CD8-positive, alpha-beta memory T cell (primary cell): ENCODE results near the gene HSP90AB1. TPM values are rescaled to one million over a fixed set of nuclear protein-coding genes. Genes with fewer than 3 reads are reported as not detected.

Source experiments
- CTCF ChIA-PET: fragments of 350-600 bp; sonication (Branson Sonifier 250); formaldehyde crosslinking; loops from one replicate; lab custom pipeline; 2021; ENCODE audit warnings: antibody characterized with exemption; lab: Charles Lee
- POLR2A ChIA-PET: fragments of 350-600 bp; sonication (Branson Sonifier 250); formaldehyde crosslinking; loops from one replicate; lab custom pipeline; 2021; ENCODE audit warnings: antibody characterized with exemption; lab: Charles Lee
- DNase-seq, 5 donors: peaks; one replicate each; pipeline versions ENCODE4 v3.0.0 to v3.0.0-alpha.2; 2020 to 2022; ENCODE audit warnings: mixed read lengths in 1 of 5
- H3K27ac ChIP-seq: one replicate; pipeline ENCODE4 v1.7.0; 2013; ENCODE audit warnings: low read depth, mild to moderate bottlenecking, low read length, moderate library complexity
- H3K27me3 ChIP-seq: 2 replicates; pipeline ENCODE4 v1.7.0; 2013; ENCODE audit warnings: low read length, mild to moderate bottlenecking; ENCODE audit not compliant: insufficient read depth, poor library complexity, severe bottlenecking
- H3K36me3 ChIP-seq: 2 replicates; pipeline ENCODE4 v1.7.0; 2013; ENCODE audit warnings: mild to moderate bottlenecking, low read length, moderate library complexity; ENCODE audit not compliant: insufficient read depth
- H3K4me1 ChIP-seq: 2 replicates; pipeline ENCODE4 v1.7.0; 2013; ENCODE audit warnings: mild to moderate bottlenecking, low read length, moderate library complexity; ENCODE audit not compliant: insufficient read depth
- H3K4me3 ChIP-seq: 2 replicates; pipeline ENCODE4 v1.7.0; 2013; ENCODE audit warnings: mild to moderate bottlenecking, low read length
- H3K9me3 ChIP-seq: 2 replicates; pipeline ENCODE4 v1.7.0; 2013; ENCODE audit warnings: mild to moderate bottlenecking, low read length
- H3K27ac Mint-ChIP-seq, 8 donors: one replicate each; pipeline ENCODE4 v1.8.0; 2020 to 2021; ENCODE audit warnings: mixed read lengths in 8 of 8, mild to moderate bottlenecking in 6 of 8, inconsistent platforms in 3 of 8, moderate library complexity in 3 of 8
- H3K27me3 Mint-ChIP-seq, 2 donors: one replicate each; pipeline ENCODE4 v1.8.0; 2020 to 2021; ENCODE audit warnings: mixed read lengths in 2 of 2, mild to moderate bottlenecking in 1 of 2, moderate library complexity in 1 of 2
- H3K36me3 Mint-ChIP-seq, 3 donors: one replicate each; pipeline ENCODE4 v1.8.0; 2020 to 2021; ENCODE audit warnings: mixed read lengths in 3 of 3, inconsistent platforms in 1 of 3, mild to moderate bottlenecking in 1 of 3
- H3K4me1 Mint-ChIP-seq, 3 donors: one replicate each; pipeline ENCODE4 v1.8.0; 2020 to 2021; ENCODE audit warnings: mixed read lengths in 3 of 3, inconsistent platforms in 1 of 3, mild to moderate bottlenecking in 1 of 3
- H3K4me3 Mint-ChIP-seq, 7 donors: one replicate each; pipeline ENCODE4 v1.8.0; 2020 to 2021; ENCODE audit warnings: mixed read lengths in 7 of 7, mild to moderate bottlenecking in 6 of 7, moderate library complexity in 4 of 7, inconsistent platforms in 2 of 7
- H3K9me3 Mint-ChIP-seq, 5 donors: one replicate each; pipeline ENCODE4 v1.8.0; 2020 to 2022; ENCODE audit warnings: mixed read lengths in 5 of 5, mild to moderate bottlenecking in 3 of 5, moderate library complexity in 2 of 5, inconsistent platforms in 1 of 5
- polyA plus RNA-seq: library from polyadenylated mRNA; unstranded; fragments of 300-500 nt; fragmentation: Illumina TruSeq; gene quantifications from one replicate; pipeline ENCODE4 v1.2.3, GENCODE V29; 2021
- total RNA-seq, 2 experiments: library from RNA; stranded (reverse); gene quantifications; one replicate each; pipeline ENCODE4 v1.2.3, GENCODE V29; 2021

Gene HSP90AB1
- total and polyA plus RNA-seq, 3 experiments from 2014 or later: 460 to 2,400 (median 2,387) TPM

DNA sequence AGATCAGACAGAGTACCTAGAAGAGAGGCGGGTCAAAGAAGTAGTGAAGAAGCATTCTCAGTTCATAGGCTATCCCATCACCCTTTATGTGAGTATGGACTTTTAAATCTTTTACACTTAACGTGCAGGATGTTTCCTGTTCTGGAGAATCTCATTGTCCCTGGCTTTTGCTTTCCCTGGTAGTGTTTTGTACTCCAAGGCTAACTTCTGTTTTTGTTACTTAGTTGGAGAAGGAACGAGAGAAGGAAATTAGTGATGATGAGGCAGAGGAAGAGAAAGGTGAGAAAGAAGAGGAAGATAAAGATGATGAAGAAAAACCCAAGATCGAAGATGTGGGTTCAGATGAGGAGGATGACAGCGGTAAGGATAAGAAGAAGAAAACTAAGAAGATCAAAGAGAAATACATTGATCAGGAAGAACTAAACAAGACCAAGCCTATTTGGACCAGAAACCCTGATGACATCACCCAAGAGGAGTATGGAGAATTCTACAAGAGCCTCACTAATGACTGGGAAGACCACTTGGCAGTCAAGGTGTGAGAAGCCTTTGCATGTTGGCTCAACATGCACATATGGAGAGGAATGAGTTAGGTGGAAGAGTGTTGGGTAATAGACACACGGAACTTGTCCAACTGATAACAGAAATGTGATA is 3.3 kb downstream of the HSP90AB1 start:
- Mint-ChIP-seq H3K27me3 (peaks cover 0 to 9% of the 10 kb centered on the region in 2 donors), H3K4me1 (peaks cover 58 to 79% (median 76%) of the 10 kb centered on the region in 3 donors), H3K4me3 (peak overlapping the region in 4 of 7 donors; percentile 19 to 99 (median 60)), H3K27ac (peak overlapping the region; percentile 2 to 98 (median 70)), H3K36me3 (peaks cover 22 to 85% (median 34%) of the 10 kb centered on the region in 3 donors), H3K9me3 (peaks cover 0 to 2% (median 0%) of the 10 kb centered on the region in 5 donors)
- H3K4me3 ChIP-seq: no peak overlapping the region
- no peak overlapping the region for H3K27ac ChIP-seq
- H3K27me3 ChIP-seq: no peaks in the 10 kb centered on the region
- H3K36me3 ChIP-seq: peaks cover 67% of the 10 kb centered on the region
- ChIA-PET POLR2A (no interaction called here), CTCF (no interaction called here)
- DNase-seq: no peak
- no peaks in the 10 kb centered on the region for H3K9me3 ChIP-seq
- peaks cover 23% of the 10 kb centered on the region for H3K4me1 ChIP-seq

DNA sequence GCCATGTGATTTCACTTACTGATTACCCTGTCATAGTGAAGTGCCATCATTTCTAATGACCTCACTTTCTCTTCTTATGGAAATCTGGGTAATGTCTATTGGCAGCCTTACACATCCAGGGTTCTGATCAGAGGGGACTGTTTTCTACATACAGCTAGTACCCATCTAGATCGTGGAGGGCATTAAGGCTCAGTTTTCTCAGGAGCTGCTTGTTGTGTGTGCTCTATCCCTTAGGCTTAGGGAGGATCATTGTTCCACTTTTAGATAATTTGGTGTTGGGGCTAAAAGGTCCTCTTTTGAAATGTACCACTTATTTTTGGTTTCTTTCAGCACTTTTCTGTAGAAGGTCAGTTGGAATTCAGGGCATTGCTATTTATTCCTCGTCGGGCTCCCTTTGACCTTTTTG is 3.8 kb downstream of the HSP90AB1 start:
- CTCF ChIA-PET: interaction anchor here (1.7 kb wide), 1 partner anchor 13 kb away, joined by 7 read pairs; no protein-coding TSS in a partner anchor
- Mint-ChIP-seq H3K4me1 (peaks cover 58 to 79% (median 76%) of the 10 kb centered on the region in 3 donors), H3K4me3 (peak overlapping the region in 1 of 7 donors; percentile 97), H3K9me3 (peaks cover 0 to 2% (median 0%) of the 10 kb centered on the region in 5 donors), H3K27me3 (peaks cover 0 to 9% of the 10 kb centered on the region in 2 donors), H3K27ac (peak overlapping the region in 2 of 8 donors; percentile 13 to 98), H3K36me3 (peaks cover 22 to 90% (median 34%) of the 10 kb centered on the region in 3 donors)
- Histone ChIP-seq H3K9me3 (no peaks in the 10 kb centered on the region), H3K4me3 (no peak overlapping the region), H3K36me3 (peaks cover 72% of the 10 kb centered on the region), H3K27ac (no peak overlapping the region), H3K27me3 (no peaks in the 10 kb centered on the region), H3K4me1 (peaks cover 22% of the 10 kb centered on the region)
- POLR2A ChIA-PET: no interaction called here
- DNase-seq: no peak

DNA sequence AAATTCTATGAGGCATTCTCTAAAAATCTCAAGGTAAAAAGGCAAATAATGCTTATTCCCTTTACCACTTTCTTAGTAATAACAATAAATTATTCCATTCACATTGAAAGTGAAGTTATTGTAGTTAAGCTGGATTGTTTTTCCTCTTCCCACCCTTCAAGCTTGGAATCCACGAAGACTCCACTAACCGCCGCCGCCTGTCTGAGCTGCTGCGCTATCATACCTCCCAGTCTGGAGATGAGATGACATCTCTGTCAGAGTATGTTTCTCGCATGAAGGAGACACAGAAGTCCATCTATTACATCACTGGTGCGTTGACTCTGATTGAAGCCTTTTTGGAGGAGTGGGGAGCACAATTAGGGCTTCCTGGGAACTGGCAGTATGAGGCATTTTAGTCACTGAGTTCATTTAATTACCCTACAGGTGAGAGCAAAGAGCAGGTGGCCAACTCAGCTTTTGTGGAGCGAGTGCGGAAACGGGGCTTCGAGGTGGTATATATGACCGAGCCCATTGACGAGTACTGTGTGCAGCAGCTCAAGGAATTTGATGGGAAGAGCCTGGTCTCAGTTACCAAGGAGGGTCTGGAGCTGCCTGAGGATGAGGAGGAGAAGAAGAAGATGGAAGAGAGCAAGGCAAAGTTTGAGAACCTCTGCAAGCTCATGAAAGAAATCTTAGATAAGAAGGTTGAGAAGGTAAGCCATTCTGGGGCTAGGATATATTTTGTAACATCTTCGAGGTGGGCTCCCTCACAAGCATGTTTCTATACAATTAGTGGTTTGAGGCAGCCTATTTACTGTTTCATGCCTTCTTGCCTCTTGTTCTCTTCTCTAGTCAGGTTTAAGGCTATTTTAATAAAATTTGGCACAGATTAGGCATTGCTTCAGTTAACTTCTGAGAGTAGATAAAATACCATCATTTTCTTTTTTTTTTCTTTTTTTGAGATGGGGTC is 4.9 kb downstream of the HSP90AB1 start:
- H3K9me3 Mint-ChIP-seq: peaks cover 0 to 2% (median 0%) of the 10 kb centered on the region in 5 donors
- Histone ChIP-seq H3K9me3 (no peaks in the 10 kb centered on the region), H3K4me1 (peaks cover 29% of the 10 kb centered on the region), H3K4me3 (no peak overlapping the region), H3K27ac (no peak overlapping the region), H3K27me3 (no peaks in the 10 kb centered on the region), H3K36me3 (peaks cover 74% of the 10 kb centered on the region)
- POLR2A ChIA-PET: no interaction called here
- H3K4me3 Mint-ChIP-seq: peak overlapping the region in 2 of 7 donors; percentile 48 to 97
- peaks cover 66 to 85% (median 81%) of the 10 kb centered on the region in 3 donors for H3K4me1 Mint-ChIP-seq
- CTCF ChIA-PET: interaction anchor here (0.9 to 1.7 kb wide), 3 partner anchors 12 to 16 kb away, joined by 3 to 7 read pairs (median 3); no protein-coding TSS in a partner anchor
- H3K36me3 Mint-ChIP-seq: peaks cover 22 to 90% (median 34%) of the 10 kb centered on the region in 3 donors
- peak overlapping the region in 5 of 8 donors; percentile 43 to 98 (median 56) for H3K27ac Mint-ChIP-seq
- no peak for DNase-seq
- H3K27me3 Mint-ChIP-seq: peaks cover 0 to 8% of the 10 kb centered on the region in 2 donors

DNA sequence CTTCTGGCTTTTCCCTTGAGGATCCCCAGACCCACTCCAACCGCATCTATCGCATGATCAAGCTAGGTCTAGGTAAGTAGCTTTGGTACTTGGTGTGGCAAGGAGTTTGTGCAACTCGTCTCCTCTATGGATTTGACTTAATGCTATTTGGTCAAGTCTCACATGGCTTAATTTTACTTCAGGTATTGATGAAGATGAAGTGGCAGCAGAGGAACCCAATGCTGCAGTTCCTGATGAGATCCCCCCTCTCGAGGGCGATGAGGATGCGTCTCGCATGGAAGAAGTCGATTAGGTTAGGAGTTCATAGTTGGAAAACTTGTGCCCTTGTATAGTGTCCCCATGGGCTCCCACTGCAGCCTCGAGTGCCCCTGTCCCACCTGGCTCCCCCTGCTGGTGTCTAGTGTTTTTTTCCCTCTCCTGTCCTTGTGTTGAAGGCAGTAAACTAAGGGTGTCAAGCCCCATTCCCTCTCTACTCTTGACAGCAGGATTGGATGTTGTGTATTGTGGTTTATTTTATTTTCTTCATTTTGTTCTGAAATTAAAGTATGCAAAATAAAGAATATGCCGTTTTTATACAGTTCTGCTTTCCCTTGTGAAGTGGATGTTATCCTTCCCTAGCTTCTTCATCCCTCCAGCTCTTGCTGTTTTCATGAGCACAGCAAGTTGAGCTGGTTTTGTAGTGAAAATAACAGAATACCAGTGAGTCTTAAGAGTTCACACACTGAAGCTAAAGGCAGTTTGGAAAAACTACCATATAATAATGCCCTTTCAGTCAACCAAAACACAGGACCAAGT is 6.6 kb downstream of the HSP90AB1 start:
- DNase-seq: peak; percentile 45 to 70 (median 49)
- H3K4me3 Mint-ChIP-seq: peak overlapping the region in 2 of 7 donors; percentile 2 to 62
- H3K27me3 Mint-ChIP-seq: peaks cover 0 to 3% of the 10 kb centered on the region in 2 donors
- Histone ChIP-seq H3K27ac (no peak overlapping the region), H3K27me3 (no peaks in the 10 kb centered on the region), H3K4me3 (no peak overlapping the region), H3K9me3 (no peaks in the 10 kb centered on the region), H3K36me3 (peaks cover 74% of the 10 kb centered on the region), H3K4me1 (peaks cover 31% of the 10 kb centered on the region)
- peak overlapping the region in 7 of 8 donors; percentile 8 to 98 (median 75) for H3K27ac Mint-ChIP-seq
- CTCF ChIA-PET: interaction anchor here (1.0 to 5.0 kb wide), 4 partner anchors 9 to 16 kb away, joined by 3 to 53 read pairs (median 4); partner anchors contain the start of gene NFKBIE
- H3K36me3 Mint-ChIP-seq: peaks cover 22 to 82% (median 33%) of the 10 kb centered on the region in 3 donors
- H3K4me1 Mint-ChIP-seq: peaks cover 67 to 88% (median 80%) of the 10 kb centered on the region in 3 donors
- peaks cover 0 to 1% (median 0%) of the 10 kb centered on the region in 5 donors for H3K9me3 Mint-ChIP-seq
- POLR2A ChIA-PET: no interaction called here

DNA sequence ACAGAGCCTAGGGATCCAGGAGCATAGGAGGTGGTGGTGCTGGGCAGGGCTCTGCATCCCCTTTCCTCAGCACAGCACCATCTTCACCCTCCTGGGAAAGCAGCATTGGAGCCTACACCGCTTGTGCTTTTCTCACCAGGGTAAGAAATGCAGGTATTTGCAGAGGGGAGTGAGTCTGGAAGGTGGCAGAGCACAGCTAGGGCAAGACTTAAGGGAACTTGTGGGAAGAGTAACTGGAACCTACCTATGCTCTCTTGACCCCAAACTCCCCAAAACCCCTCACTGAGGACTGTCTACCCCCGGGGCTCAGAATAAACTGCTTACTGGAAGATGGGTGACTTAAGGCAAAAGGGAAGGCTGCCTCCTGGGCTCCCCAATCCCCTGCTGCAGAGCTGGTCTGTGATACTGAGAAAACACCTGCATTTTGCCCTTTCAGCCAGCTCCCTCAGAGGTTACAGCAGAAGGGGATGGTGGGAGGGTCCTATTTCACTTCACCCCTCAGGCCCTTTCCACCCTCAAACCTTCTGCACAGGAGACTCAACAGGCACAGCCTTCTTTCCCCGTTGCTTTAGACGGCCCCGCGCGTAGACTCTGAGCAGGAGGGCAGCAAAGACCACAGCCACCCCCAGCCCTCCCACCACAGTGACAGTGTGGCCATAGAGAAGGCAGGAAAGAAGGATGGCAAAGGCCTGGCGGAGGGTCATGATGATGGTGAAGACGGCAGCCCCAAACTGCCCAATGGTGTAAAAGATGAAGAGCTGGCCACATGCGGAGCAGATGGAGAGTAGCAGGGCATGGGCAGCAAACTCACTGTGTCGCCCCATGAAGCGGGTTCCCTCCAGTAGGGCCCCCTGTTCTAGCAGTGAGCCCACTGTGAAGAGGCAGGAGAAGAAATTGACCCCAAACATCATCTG is 7.5 kb downstream of the HSP90AB1 start:
- H3K4me3 Mint-ChIP-seq: peak overlapping the region; percentile 15 to 83 (median 55)
- POLR2A ChIA-PET: interaction anchor here (2.6 to 3.1 kb wide), 2 partner anchors 7 to 11 kb away, joined by 10 to 77 read pairs; partner anchors contain the start of genes HSP90AB1 and NFKBIE
- H3K4me1 ChIP-seq: peaks cover 21% of the 10 kb centered on the region
- H3K9me3 Mint-ChIP-seq: peaks cover 0 to 1% (median 0%) of the 10 kb centered on the region in 5 donors
- no peaks in the 10 kb centered on the region for H3K9me3 ChIP-seq
- H3K4me1 Mint-ChIP-seq: peaks cover 61 to 84% (median 73%) of the 10 kb centered on the region in 3 donors
- peaks cover 20 to 82% (median 31%) of the 10 kb centered on the region in 3 donors for H3K36me3 Mint-ChIP-seq
- no peak overlapping the region for H3K4me3 ChIP-seq
- peaks cover 64% of the 10 kb centered on the region for H3K36me3 ChIP-seq
- H3K27me3 Mint-ChIP-seq: peaks cover 0 to 3% of the 10 kb centered on the region in 2 donors
- CTCF ChIA-PET: interaction anchor here (1.0 to 5.0 kb wide), 6 partner anchors 8 to 20 kb away, joined by 4 to 74 read pairs (median 4); partner anchors contain the start of genes HSP90AB1 and NFKBIE
- H3K27ac Mint-ChIP-seq: peak overlapping the region in 7 of 8 donors; percentile 58 to 98 (median 81)
- no peak overlapping the region for H3K27ac ChIP-seq
- no peaks in the 10 kb centered on the region for H3K27me3 ChIP-seq
- no peak for DNase-seq

GRCh38 chr6:44255105-44255808 is 8.4 kb downstream of the HSP90AB1 start:
- no peaks in the 10 kb centered on the region for H3K27me3 ChIP-seq
- peaks cover 18 to 82% (median 25%) of the 10 kb centered on the region in 3 donors for H3K36me3 Mint-ChIP-seq
- ChIA-PET CTCF (interaction anchor here (1.0 to 5.0 kb wide), 5 partner anchors 9 to 31 kb away, joined by 4 to 74 read pairs (median 22); partner anchors contain the start of genes HSP90AB1, NFKBIE and SLC29A1), POLR2A (interaction anchor here (2.6 to 3.1 kb wide), 2 partner anchors 8 to 10 kb away, joined by 10 to 77 read pairs; partner anchors contain the start of genes HSP90AB1 and NFKBIE)
- H3K4me1 ChIP-seq: peaks cover 21% of the 10 kb centered on the region
- H3K27ac ChIP-seq: no peak overlapping the region
- H3K9me3 Mint-ChIP-seq: peaks cover 0 to 1% (median 0%) of the 10 kb centered on the region in 5 donors
- no peak for DNase-seq
- peaks cover 0 to 3% of the 10 kb centered on the region in 2 donors for H3K27me3 Mint-ChIP-seq
- peaks cover 53 to 76% (median 65%) of the 10 kb centered on the region in 3 donors for H3K4me1 Mint-ChIP-seq
- peak overlapping the region; percentile 82 to 92 (median 88) for H3K4me3 Mint-ChIP-seq
- H3K9me3 ChIP-seq: no peaks in the 10 kb centered on the region
- peaks cover 56% of the 10 kb centered on the region for H3K36me3 ChIP-seq
- no peak overlapping the region for H3K4me3 ChIP-seq
- peak overlapping the region; percentile 61 to 99 (median 90) for H3K27ac Mint-ChIP-seq
